Activated T-cell treated with anti-CD3 and anti-CD28 coated beads, Interleukin-2, amount 50 U/mL, for 4 hours (primary cell): ENCODE measurements around the gene OLFM3. TPM values are rescaled to one million over a fixed set of nuclear protein-coding genes. Genes with fewer than 3 reads are reported as not detected.

ENCODE experiments used
- ATAC-seq, 2 donors: fragments of 200-7000 bp; cut with Tn5 transposase; one replicate each; pipeline ENCODE4 v1.10.0; 2021
- DNase-seq: peaks from one replicate; pipeline ENCODE4 v3.0.0-alpha.2; 2020
- H3K27me3 Mint-ChIP-seq: one replicate; pipeline ENCODE4 v1.8.0; 2021; ENCODE audit warnings: low read depth, mixed read lengths
- H3K36me3 Mint-ChIP-seq: one replicate; pipeline ENCODE4 v1.8.0; 2022; ENCODE audit warnings: mixed read lengths; ENCODE audit not compliant: insufficient read depth
- H3K4me1 Mint-ChIP-seq: one replicate; pipeline ENCODE4 v1.8.0; 2021; ENCODE audit warnings: low read depth, mixed read lengths
- H3K4me3 Mint-ChIP-seq: one replicate; pipeline ENCODE4 v1.8.0; 2021; ENCODE audit warnings: mild to moderate bottlenecking, moderate library complexity, mixed read lengths
- H3K9me3 Mint-ChIP-seq: one replicate; pipeline ENCODE4 v1.8.0; 2021; ENCODE audit warnings: mixed read lengths
- total RNA-seq, 3 donors: library from RNA; stranded (reverse); gene quantifications; one replicate each; pipeline ENCODE4 v1.2.1, GENCODE V29; 2021

The OLFM3 gene
- total RNA-seq, 3 donors from 2014 or later, result not detected

GRCh38 chr1:101849356-101849755, 147.4 kb downstream of the OLFM3 start:
- Mint-ChIP-seq H3K4me3 (no peak overlapping the region), H3K27me3 (peaks cover 4% of the 10 kb centered on the region), H3K36me3 (no peaks in the 10 kb centered on the region), H3K4me1 (no peaks in the 10 kb centered on the region), H3K9me3 (no peaks in the 10 kb centered on the region)
- DNase-seq (no peak), ATAC-seq (no peak)

- Mint-ChIP-seq H3K4me3 (no peak overlapping the region), H3K36me3 (no peaks in the 10 kb centered on the region), H3K4me1 (no peaks in the 10 kb centered on the region), H3K9me3 (no peaks in the 10 kb centered on the region), H3K27me3 (peaks cover 4% of the 10 kb centered on the region)
- DNase-seq (no peak), ATAC-seq (no peak)
Measured at GRCh38 chr1:101847626-101848025, 149.1 kb downstream of the OLFM3 start.

GRCh38 chr1:101846820-101847219, 149.9 kb downstream of the OLFM3 start:
- Mint-ChIP-seq H3K27me3 (peaks cover 4% of the 10 kb centered on the region), H3K4me3 (no peak overlapping the region), H3K4me1 (no peaks in the 10 kb centered on the region), H3K36me3 (no peaks in the 10 kb centered on the region), H3K9me3 (no peaks in the 10 kb centered on the region)
- ATAC-seq (no peak), DNase-seq (no peak)

DNA sequence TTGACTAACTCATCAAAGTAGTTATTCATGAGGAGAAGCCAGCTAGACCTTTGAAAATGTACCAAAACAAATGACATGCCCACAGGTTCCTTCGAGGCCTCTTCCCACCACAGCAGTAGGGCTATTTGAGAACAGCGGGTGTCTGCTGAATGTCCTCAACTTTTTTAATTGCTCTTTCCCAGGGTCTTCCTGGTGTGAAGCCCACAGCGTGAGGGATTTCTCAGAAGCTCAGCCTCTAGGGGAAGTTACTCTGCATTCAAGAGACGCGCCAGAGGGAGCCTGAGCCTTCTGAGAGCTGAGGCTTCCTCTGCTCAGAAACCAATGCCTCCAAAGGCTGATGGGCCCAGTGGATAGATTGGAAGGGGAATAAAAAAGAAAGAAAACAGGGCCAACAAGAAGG, 153.6 kb downstream of the OLFM3 start:
- no peaks in the 10 kb centered on the region for H3K4me1 Mint-ChIP-seq
- no peaks in the 10 kb centered on the region for H3K9me3 Mint-ChIP-seq
- DNase-seq (no peak), ATAC-seq (no peak)
- no peak overlapping the region for H3K4me3 Mint-ChIP-seq
- H3K36me3 Mint-ChIP-seq, result no peaks in the 10 kb centered on the region
- H3K27me3 Mint-ChIP-seq, result peaks cover 4% of the 10 kb centered on the region

GRCh38 chr1:101841824-101842223, 154.9 kb downstream of the OLFM3 start:
- no peaks in the 10 kb centered on the region for H3K36me3 Mint-ChIP-seq
- H3K9me3 Mint-ChIP-seq, result no peaks in the 10 kb centered on the region
- DNase-seq (no peak), ATAC-seq (no peak)
- H3K27me3 Mint-ChIP-seq, result peaks cover 4% of the 10 kb centered on the region
- no peak overlapping the region for H3K4me3 Mint-ChIP-seq
- no peaks in the 10 kb centered on the region for H3K4me1 Mint-ChIP-seq

DNA sequence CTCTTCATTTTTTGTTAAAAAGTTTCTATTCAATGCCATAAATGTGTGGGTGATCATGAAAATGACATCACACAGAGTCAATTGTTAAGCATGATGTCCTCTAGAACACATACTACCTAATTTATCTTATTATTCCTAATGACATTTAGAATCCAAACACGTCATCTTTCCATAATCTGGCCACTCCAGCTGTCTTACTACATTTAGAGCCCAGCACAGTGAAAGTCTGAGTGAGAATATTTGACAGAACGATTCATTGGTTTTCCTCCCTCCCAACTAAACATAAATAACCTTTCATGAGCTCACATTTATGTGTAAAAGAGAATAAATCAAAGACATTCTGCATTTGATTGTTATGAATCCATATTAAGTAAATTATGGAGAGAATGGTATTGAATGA, 160.7 kb downstream of the OLFM3 start:
- no peaks in the 10 kb centered on the region for H3K9me3 Mint-ChIP-seq

GRCh38 chr1:101833312-101833711, 163.4 kb downstream of the OLFM3 start:
- no peaks in the 10 kb centered on the region for H3K36me3 Mint-ChIP-seq
- H3K27me3 Mint-ChIP-seq, result no peaks in the 10 kb centered on the region
- ATAC-seq, result no peak
- no peaks in the 10 kb centered on the region for H3K4me1 Mint-ChIP-seq
- no peak overlapping the region for H3K4me3 Mint-ChIP-seq
- no peaks in the 10 kb centered on the region for H3K9me3 Mint-ChIP-seq
- DNase-seq, result no peak

More for the DNA sequence above, 160.7 kb downstream of the OLFM3 start:
- no peak for ATAC-seq
- Mint-ChIP-seq H3K27me3 (no peaks in the 10 kb centered on the region), H3K36me3 (no peaks in the 10 kb centered on the region), H3K4me1 (no peaks in the 10 kb centered on the region), H3K4me3 (no peak overlapping the region)
- no peak for DNase-seq

- Mint-ChIP-seq H3K27me3 (no peaks in the 10 kb centered on the region), H3K9me3 (no peaks in the 10 kb centered on the region), H3K4me1 (no peaks in the 10 kb centered on the region), H3K4me3 (no peak overlapping the region), H3K36me3 (no peaks in the 10 kb centered on the region)
- no peak for DNase-seq
- no peak for ATAC-seq
Measured at GRCh38 chr1:101826416-101826815, 170.3 kb downstream of the OLFM3 start.

DNA sequence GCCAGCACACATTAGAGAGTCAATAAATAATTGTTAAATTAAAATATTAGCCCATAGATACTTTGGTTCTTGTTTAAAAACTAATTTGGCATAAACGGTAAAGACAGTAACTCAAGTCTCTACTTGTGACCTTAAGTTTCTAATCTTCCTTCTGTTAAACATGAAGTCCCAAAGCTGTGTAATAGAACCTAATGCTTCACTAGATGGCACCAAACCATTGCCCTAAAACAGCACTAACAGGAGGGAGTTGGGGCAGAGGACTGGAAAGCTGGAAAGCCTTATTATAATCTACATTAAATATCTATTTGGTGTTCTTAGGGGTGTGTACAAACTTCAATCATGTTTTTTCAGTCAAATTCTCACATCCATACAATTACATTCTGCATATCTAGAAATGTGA, 176.7 kb downstream of the OLFM3 start:
- DNase-seq (no peak), ATAC-seq (no peak)
- no peak overlapping the region for H3K4me3 Mint-ChIP-seq
- no peaks in the 10 kb centered on the region for H3K9me3 Mint-ChIP-seq
- no peaks in the 10 kb centered on the region for H3K4me1 Mint-ChIP-seq
- H3K27me3 Mint-ChIP-seq, result no peaks in the 10 kb centered on the region
- no peaks in the 10 kb centered on the region for H3K36me3 Mint-ChIP-seq

GRCh38 chr1:101816262-101816661, 180.5 kb downstream of the OLFM3 start:
- peaks cover 4% of the 10 kb centered on the region for H3K9me3 Mint-ChIP-seq
- no peak overlapping the region for H3K4me3 Mint-ChIP-seq
- DNase-seq, result no peak
- no peaks in the 10 kb centered on the region for H3K27me3 Mint-ChIP-seq
- H3K4me1 Mint-ChIP-seq, result no peaks in the 10 kb centered on the region
- no peak for ATAC-seq
- H3K36me3 Mint-ChIP-seq, result no peaks in the 10 kb centered on the region

GRCh38 chr1:101798417-101798816, 198.3 kb downstream of the OLFM3 start:
- Mint-ChIP-seq H3K4me3 (no peak overlapping the region), H3K36me3 (no peaks in the 10 kb centered on the region), H3K9me3 (no peaks in the 10 kb centered on the region), H3K4me1 (no peaks in the 10 kb centered on the region), H3K27me3 (no peaks in the 10 kb centered on the region)
- no peak for DNase-seq
- ATAC-seq, result no peak

DNA sequence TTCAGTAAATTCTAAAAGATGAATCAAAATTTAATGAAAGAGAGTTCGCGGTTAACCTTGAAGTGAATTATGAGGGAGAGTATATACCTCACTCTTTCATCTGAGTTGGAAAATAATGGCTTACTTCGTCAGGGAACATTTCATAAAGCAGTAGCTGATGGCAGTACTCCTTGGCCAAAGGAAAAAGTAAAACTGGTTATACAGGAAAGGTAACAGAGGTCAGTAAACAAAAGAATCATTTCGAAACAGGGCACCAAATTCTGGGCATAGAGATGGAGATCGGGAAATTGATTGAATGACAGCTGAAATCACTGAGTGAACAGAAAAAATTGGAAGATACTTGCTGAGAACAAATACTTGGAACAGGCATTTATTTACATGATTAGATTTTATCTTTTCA, 199.0 kb downstream of the OLFM3 start:
- no peak for ATAC-seq
- Mint-ChIP-seq H3K4me3 (no peak overlapping the region), H3K27me3 (no peaks in the 10 kb centered on the region), H3K4me1 (no peaks in the 10 kb centered on the region), H3K9me3 (no peaks in the 10 kb centered on the region), H3K36me3 (no peaks in the 10 kb centered on the region)
- no peak for DNase-seq

DNA sequence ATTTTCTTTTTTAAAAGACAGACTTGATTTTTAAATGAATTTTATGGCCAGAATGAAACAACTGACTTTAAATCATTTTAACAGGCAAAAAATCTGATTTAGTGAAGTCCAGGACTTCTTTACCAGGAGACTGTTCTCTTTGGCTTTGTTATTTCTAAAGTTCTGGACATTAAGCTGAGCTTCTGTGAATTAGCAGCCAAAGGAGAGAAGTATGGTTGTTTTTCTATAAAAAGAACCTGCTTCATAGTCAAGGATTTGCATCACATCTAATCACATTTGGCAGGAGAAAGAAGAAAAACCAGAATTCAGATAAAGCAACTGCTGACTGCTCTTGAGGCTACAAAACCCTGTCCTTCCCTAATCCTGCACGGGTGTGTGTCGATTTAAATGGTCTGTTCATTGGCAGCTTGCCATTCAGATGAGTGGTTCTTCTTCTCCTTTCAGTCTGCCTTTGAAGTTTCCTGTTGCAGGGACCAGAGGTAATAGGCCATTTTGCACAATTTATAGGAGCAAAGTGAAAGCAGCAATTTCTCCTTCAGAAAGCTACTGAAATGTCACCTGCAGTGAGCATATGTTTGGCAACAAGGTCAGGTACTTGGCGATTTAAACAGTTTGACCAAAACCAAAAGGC, 215.4 kb downstream of the OLFM3 start:
- H3K9me3 Mint-ChIP-seq, result no peaks in the 10 kb centered on the region

DNA sequence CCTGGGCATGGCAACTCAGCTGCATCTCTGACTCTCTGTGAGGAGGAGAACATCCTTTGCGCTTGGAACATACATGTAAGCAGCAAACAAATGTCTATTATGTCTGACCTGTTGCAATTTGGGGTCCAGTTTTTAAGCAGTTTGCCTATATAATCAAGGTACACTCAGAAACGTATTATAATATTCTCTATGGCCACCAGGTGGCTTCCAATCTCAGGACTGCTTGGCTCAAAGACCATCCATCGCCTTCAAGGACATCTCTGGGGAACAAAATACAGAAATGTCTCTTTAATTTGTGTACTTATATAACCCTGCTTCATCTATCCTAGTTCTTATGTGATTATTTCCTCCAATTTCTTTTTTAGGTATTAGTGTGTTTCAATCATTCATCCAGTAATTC, 227.2 kb downstream of the OLFM3 start:
- DNase-seq (no peak), ATAC-seq (no peak)
- no peaks in the 10 kb centered on the region for H3K27me3 Mint-ChIP-seq
- no peak overlapping the region for H3K4me3 Mint-ChIP-seq
- no peaks in the 10 kb centered on the region for H3K36me3 Mint-ChIP-seq
- no peaks in the 10 kb centered on the region for H3K9me3 Mint-ChIP-seq
- no peaks in the 10 kb centered on the region for H3K4me1 Mint-ChIP-seq

More for the DNA sequence above, 215.4 kb downstream of the OLFM3 start:
- no peak for ATAC-seq
- H3K36me3 Mint-ChIP-seq, result no peaks in the 10 kb centered on the region
- H3K4me1 Mint-ChIP-seq, result no peaks in the 10 kb centered on the region
- H3K27me3 Mint-ChIP-seq, result no peaks in the 10 kb centered on the region
- no peak overlapping the region for H3K4me3 Mint-ChIP-seq
- no peak for DNase-seq

DNA sequence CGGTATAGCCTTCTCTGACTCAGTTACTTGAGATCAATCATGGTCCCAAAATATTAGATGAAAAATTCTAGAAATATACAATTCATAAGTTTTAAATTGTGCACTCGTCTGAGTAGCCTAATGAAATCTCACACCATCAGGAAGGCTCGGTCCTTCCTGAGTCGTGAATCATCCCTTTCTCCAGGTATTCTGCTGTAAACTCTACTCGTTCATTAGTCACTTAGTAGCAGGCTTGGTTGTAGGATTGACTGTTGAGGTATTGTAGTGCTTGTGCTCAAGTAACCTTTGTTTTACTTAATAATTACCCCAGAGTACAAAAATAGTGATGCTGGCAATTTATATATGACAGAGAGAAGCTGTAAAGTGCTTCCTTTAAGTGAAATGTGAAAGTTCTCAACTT, 238.7 kb downstream of the OLFM3 start:
- no peaks in the 10 kb centered on the region for H3K9me3 Mint-ChIP-seq
- no peaks in the 10 kb centered on the region for H3K27me3 Mint-ChIP-seq
- no peak for ATAC-seq
- H3K4me1 Mint-ChIP-seq, result no peaks in the 10 kb centered on the region
- H3K36me3 Mint-ChIP-seq, result no peaks in the 10 kb centered on the region
- H3K4me3 Mint-ChIP-seq, result no peak overlapping the region
- no peak for DNase-seq

- ATAC-seq, result no peak
- Mint-ChIP-seq H3K36me3 (no peaks in the 10 kb centered on the region), H3K9me3 (no peaks in the 10 kb centered on the region), H3K27me3 (no peaks in the 10 kb centered on the region), H3K4me3 (no peak overlapping the region), H3K4me1 (no peaks in the 10 kb centered on the region)
- DNase-seq, result no peak
Measured at GRCh38 chr1:101756411-101756810, 240.3 kb downstream of the OLFM3 start.
